Breast epithelium (tissue), 3 donors: ENCODE results near the gene EML1.

Experiments used
- POLR2A ChIP-seq: fragments of 450-650 bp; IDR thresholded peaks from one replicate; pipeline ENCODE4 v1.6.1; 2016; ENCODE audit warnings: antibody characterized with exemption, mild to moderate bottlenecking, moderate library complexity
- POLR2AphosphoS5 ChIP-seq, 3 donors: sonication (generic); formaldehyde crosslinking; IDR thresholded peaks; one replicate each; pipeline ENCODE4 v1.6.1; 2017; ENCODE audit warnings: antibody characterized with exemption in 3 of 3
- TF ChIP-seq, protein P1 (sequence below), 3 donors: fragments of 450-650 bp; IDR thresholded peaks; one replicate each; pipeline ENCODE4 v1.5.1; 2016 to 2017; ENCODE audit warnings: antibody characterized with exemption in 3 of 3, mild to moderate bottlenecking in 3 of 3, moderate library complexity in 3 of 3

DNA sequence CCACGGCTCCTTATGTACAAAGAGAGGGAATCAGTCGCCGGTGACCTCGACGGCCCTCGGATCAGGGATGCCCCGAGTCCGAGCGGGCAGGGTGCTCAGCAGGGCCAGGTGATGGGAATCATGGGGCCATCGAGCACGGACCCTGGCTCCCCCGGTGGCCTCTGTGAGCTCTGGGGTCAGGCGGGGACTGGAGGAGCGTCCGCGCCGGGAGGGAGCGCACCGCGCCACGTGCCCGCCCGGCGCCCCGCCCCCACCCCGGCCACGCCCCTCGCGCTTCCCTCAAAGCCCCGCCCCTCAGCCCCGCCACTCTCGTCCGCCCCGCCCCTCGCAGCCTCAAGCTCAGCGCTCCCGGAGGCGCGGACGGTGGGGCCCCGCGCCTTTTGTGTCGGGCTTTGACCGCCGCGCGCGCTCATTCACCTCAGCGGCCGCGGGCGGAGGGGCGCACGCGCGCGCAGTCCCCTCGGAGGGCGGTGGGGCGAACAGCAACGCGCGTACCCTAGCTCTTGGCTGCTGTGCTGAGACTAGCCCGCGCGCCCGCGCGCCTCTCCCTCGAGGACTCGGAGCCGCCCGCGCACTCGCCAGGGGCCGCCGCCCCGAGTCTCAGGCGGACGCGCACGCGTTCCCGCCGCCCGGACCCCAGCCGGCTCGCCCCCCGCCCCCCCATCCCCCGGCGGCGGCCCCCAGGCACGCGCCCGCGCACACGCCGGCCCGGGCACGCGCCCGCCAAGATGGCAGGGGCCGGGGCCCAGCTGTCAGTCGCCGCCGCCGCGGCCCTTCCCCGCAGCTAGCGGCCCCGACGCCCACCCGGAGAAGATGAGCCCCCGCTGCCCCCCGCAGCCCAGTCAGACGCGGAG, 178.1 kb downstream of the EML1 start:
- TF ChIP-seq POLR2A (no peak), POLR2AphosphoS5 (IDR thresholded peaks at IDR 0.05) (peak in 2 of 3 donors; percentile 49 to 52)
- TF ChIP-seq, protein P1, sequence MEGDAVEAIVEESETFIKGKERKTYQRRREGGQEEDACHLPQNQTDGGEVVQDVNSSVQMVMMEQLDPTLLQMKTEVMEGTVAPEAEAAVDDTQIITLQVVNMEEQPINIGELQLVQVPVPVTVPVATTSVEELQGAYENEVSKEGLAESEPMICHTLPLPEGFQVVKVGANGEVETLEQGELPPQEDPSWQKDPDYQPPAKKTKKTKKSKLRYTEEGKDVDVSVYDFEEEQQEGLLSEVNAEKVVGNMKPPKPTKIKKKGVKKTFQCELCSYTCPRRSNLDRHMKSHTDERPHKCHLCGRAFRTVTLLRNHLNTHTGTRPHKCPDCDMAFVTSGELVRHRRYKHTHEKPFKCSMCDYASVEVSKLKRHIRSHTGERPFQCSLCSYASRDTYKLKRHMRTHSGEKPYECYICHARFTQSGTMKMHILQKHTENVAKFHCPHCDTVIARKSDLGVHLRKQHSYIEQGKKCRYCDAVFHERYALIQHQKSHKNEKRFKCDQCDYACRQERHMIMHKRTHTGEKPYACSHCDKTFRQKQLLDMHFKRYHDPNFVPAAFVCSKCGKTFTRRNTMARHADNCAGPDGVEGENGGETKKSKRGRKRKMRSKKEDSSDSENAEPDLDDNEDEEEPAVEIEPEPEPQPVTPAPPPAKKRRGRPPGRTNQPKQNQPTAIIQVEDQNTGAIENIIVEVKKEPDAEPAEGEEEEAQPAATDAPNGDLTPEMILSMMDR (IDR thresholded peaks at IDR 0.05), result no peak
